GM12891 (cell line): ENCODE measurements around the gene CXCL3.

Experiments
- PAX5 ChIP-seq: IDR thresholded peaks from 2 replicates; pipeline ENCODE4 v1.6.1; 2011; ENCODE audit warnings: low read length, moderate library complexity, mild to moderate bottlenecking; ENCODE audit not compliant: insufficient read depth, severe bottlenecking
- POLR2A ChIP-seq: IDR thresholded peaks from 2 replicates; pipeline ENCODE4 v1.6.1; 2011; ENCODE audit warnings: low read depth, low read length, control low read depth
- POLR2AphosphoS5 ChIP-seq: IDR thresholded peaks from 2 replicates; pipeline ENCODE4 v1.6.1; 2011; ENCODE audit warnings: low read depth, low read length, control low read depth

DNA sequence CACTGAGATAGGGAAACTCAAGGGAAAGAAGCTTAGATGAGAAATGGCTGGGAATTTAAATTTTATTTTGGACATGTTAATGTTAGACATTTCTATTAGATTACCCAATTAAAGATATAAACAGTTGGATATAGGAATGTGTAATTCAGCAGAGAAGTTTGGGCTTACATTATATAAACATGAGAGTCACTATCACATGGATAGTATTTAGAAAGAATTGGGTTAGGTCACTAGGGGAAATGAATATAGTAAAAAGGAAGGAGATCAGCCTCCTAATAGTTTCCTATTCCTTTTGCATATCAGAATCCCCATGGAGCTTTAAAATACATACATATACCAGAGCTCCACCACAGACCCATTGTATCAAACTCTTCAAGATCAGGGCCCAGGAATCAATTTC lies 20.4 kb downstream of the CXCL3 start:
- TF ChIP-seq POLR2A (no peak), PAX5 (no peak), POLR2AphosphoS5 (no peak)
